ENCODE measurements around the gene JAZF1.
"Not testable (repeated sequence)": the region's sequence is repeated elsewhere in the genome, so short reads cannot be mapped to it uniquely, and the experiment has no call there.

JAZF1 gene

GRCh38 chr7:27895551-27895950 is 285.0 kb downstream of the JAZF1 start:
- DNase-seq, result no peak

DNA sequence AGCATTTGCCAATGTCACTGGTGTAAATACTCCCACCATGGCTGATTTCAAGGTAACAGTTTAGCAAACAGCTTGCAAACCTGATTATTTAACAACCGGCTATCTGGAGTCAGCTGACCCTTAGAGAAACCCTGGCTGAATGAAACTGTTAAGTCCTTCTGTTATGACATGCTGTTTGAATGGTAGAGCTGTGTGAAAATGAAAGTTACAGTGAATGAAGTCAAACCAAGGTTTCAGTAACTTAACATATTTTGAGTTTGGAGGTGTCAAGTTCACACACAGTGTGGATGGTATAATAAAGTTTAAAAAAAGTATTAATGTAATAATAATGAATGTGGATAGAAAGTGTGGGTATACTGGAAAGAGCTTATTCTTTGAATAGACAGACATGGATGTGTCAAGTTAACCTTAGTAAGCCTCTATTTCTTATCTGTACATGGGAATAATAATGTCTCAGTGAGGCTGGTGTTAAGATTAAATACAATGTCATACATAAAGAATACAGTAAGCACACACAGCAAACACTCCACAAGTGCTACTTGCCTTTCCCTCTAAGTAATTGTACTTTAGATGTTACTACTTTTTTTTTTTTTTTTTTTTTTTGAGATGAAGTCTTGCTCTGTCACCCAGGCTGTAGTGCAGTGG is 290.3 kb downstream of the JAZF1 start:
- no peak for DNase-seq

GRCh38 chr7:27889800-27890199 is 290.8 kb downstream of the JAZF1 start:
- no peak for DNase-seq

DNA sequence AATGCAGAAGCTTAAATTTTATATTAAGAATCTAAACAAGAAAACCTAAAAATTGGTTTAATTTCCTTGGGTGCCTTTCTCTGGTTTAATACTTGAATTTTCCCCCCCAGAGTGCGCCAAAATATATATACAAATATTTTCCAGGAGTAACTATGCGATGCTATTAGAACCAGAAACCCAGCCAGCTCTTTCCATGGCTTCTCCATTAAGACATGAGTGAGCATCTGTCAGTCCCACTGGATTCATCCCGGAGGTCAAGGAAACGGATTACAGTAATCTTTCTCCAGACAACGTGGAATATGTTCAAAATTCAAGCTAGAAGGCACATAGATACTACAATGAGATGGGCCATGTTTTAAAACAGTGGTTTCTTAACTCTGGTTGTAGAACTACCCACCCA is 291.9 kb downstream of the JAZF1 start:
- DNase-seq, result no peak

GRCh38 chr7:27886710-27887109 is 293.9 kb downstream of the JAZF1 start:
- not testable (repeated sequence) for DNase-seq

DNA sequence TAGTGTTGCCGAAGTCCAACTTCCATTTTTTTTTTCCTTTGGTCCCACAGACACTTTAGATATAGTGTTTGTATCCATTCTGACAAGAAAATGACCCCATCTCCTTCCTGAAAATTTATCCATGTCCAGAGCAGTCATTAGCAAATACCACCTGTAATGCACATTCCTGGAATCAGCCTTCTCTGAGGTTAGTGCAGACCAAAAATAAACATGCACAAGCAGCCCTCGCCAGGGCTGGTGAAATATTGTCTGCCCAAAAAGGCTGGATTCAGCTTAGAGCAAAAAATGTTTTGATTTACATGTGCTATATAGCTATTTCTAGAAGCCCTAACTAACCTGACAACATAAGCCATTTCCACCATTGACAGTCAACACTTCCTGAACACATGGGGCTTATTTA is 294.9 kb downstream of the JAZF1 start:
- DNase-seq, result no peak

GRCh38 chr7:27883696-27884095 is 296.9 kb downstream of the JAZF1 start:
- DNase-seq, result no peak

DNA sequence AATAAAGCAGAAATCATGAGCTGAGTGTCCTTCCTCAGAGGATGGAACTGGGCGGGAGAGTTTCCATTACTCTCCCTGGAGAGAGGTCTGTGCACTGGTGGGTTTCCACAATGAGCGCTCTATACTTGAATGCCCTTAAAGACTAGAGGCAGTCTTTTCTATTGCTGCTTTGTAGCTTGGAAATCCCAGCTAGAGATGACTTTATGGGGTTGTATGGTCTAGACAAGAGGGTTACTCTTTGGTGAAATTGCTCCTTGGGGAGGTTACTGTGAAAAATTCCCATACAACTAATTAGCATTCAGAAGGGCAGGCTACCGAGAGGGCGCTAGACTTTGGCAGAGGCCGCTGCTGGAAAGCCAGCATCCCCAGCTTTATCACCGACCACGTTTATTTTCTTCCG is 303.8 kb downstream of the JAZF1 start:
- DNase-seq, result no peak

DNA sequence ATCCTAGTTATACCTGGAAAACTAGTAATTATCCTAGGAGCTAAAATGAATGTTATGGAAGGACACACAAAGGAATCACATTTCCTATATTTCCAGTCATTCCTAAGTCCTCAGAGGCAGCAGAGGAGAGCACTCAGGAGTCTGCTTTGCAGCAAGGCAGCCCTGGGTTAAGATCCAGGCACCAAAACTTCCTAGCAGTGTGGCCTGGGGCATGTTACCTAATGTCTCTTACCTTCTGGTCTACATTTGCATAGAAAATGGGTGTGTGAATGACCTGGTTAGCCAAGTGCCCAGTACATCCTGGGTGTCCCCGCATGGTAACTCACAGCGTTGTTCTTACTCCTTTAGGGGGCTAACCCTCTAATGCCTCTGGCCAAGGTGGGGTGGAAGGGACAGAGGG is 304.8 kb downstream of the JAZF1 start:
- no peak for DNase-seq

GRCh38 chr7:27875061-27875460 is 305.5 kb downstream of the JAZF1 start:
- DNase-seq, result no peak

- no peak for DNase-seq
Measured at GRCh38 chr7:27873981-27874957, 306.3 kb downstream of the JAZF1 start.

DNA sequence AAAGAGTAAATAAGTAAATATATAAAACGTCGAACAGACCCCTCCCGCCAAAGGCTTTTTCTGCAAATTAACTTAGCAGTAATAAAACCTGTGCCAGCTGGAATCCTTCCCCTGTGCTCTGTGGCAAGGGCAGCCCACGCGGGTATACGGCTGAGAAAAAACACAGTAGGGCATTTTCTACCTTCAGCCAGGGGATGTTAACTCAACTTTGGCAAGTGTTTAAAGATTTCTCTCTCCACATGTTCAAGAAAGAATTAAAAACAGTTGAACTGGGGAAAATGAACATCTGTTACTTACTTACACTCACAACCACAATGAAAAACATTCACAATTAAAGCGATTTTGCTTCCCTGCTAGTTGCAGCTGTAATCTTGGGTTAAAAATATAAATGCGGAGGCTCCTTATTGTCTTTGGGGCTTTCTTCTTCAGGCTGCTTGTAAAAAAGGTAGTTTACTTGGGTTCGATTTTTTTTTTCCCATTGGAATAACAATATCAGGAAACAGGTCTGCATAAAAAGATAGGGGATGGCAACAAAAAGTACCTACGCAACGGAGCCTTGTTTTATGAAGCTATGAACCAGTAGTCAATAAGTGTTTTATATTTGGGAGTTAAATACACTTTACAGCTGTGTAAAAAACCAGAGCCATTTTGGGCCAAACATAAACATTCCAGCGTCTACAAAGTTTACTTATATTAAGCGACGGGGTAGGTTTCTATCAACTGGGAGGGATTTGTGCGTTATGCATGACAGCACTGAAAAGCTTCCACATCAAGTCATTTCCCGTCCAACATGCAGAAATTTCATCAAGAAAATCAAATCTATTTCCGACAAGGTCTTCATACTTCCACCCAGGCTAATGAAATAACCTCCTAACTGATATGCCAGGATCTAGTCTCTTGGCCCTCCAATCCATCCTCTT is 308.0 kb downstream of the JAZF1 start:
- DNase-seq, result no peak

DNA sequence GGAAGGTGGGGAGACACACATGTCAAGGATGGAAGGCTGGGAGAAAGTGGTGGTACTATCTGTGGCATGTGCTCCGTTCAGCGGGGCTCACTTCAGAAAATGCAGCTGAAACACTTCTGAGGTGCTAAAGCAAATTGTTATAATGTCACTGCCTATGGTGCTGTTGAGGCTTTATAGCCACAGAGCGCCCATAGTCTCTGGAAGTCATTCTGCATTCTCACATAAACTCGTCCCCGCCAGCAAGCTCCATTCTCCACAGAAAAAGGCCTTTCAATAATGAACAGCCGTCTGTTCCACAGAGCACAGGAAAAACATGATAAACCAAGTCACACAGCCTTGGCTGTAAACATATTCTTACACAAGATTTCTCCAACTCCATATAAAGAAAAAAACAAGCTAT is 308.7 kb downstream of the JAZF1 start:
- no peak for DNase-seq

GRCh38 chr7:27871086-27871485 is 309.5 kb downstream of the JAZF1 start:
- DNase-seq, result no peak

GRCh38 chr7:27870595-27870994 is 310.0 kb downstream of the JAZF1 start:
- no peak for DNase-seq

DNA sequence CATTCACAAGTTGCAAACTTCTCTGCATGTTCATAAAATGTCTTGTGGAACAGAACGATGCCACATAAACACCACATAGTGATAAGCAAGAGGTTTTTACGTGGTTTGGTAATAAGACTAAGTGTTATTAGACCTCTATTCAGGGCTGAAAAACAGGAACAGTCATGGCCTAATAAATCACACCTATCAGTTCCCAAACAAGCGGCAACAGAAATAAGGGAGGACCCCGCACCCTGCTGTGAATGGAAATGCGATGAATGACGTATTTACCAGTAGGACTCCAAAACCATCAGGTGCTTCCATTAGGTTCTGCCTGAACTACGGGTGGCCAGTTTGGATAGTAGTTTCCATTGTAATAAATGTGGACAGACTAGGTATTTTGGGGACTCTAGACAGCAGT is 311.5 kb downstream of the JAZF1 start:
- DNase-seq, result no peak

GRCh38 chr7:27868131-27868550 is 312.5 kb downstream of the JAZF1 start:
- no peak for DNase-seq

DNA sequence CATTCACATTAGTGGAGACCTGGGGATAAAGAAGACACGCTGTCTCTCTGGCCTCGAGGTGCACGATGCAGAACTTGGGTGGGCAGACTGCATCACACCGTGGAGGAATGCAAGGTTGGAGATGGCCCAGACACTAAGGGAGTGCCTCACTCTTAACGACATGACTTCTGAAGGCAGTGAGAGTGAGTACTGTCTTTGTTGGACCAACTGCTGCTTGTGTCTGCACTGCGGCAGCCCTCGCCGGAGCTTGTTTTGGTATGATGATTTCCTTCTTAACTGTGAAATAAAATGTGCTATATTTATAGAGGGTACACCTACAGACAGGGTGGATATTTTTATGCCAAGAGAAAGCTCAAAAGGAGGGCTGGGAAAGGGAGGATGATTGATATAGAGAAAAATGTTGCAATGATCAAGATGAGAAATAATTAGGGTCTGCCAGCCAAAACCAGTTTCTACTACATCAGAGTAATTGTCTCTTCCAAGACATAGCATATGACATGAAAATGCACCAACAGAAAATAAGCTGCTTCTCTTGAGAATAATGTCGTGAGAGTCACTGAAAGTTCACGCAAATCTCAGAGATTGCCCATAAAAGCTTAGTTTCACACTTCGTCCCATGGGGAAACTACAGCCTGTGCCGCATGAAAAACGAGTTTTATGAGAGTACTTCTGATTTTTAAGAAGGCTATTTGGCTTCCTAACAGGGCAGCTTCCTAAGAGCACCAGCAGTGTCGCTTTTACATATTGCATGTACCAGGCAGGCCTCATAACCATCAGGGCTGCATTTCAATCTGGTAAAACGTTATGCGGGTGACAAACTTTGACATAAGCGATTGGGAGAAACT is 313.5 kb downstream of the JAZF1 start:
- no peak for DNase-seq

DNA sequence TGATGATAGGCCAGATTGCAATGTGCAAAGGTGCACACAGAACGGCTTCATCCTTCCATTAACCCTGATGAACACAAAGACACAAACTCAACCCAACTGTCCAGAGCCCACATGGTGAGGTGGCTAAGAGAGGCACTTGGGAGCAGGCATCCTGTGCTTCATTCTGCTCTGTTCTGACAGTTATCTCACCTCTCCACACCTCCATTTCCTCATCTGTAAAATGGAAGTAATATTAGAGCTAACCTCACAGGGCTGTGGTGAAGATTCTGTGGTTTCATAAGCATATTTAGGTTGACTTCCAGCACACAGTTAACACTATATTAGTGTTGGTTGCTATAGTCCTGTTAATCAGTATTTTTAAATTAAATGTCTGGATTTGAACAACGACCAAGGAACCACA is 314.3 kb downstream of the JAZF1 start:
- no peak for DNase-seq

DNA sequence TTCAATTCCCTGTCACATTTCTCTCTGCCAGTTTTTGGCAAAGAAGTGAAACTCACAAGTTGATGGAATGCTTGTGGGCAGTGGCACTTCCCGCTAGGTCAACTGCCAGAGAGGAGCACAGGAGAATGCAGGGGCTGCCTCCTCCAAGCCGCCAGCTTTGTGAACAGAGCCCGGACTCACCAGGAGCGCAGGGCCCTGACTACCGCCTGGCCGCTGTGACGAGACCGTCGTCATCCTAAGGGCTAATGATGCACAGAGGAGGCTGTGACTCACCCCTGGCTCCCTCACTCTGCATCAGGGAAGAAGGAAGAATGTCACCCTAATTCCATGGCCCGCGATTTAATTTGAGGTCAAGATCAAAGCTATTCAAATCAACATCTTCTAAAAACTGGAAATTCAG is 316.7 kb downstream of the JAZF1 start:
- DNase-seq, result no peak

DNA sequence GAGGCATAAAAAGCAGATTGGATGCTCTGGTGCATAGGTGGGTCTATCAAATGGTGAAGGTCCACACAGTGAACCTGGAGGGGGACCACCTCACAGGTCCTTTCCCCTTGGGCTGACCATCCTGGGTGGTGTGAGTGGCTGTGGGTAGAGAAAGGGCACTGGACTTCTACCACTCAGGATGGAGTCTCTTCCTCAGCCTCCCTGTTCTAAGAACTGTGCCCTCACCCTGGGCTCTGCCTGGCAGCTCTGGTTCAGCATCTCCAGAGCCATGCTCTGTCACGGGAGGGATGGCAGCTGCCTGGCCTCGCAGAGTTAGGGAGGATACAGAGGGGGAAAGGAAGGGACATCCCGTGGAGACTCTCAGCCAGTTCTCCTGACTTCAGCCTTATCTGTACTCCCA is 318.8 kb downstream of the JAZF1 start:
- DNase-seq, result no peak

- no peak for DNase-seq
Measured at GRCh38 chr7:27860800-27861199, 319.8 kb downstream of the JAZF1 start.

Data from activated CD8-positive, alpha-beta memory T cell treated with anti-CD3 and anti-CD28 coated beads, Interleukin-2, amount 50 U/mL, for 4 hours (primary cell).